AML-193 (cell line): ENCODE measurements around the gene CRY2.

Source experiments
- DNase-seq, 2 experiments: peaks; one replicate each; lab custom pipeline; 2025; lab: John Stamatoyannopoulos, UW

Gene CRY2

DNA sequence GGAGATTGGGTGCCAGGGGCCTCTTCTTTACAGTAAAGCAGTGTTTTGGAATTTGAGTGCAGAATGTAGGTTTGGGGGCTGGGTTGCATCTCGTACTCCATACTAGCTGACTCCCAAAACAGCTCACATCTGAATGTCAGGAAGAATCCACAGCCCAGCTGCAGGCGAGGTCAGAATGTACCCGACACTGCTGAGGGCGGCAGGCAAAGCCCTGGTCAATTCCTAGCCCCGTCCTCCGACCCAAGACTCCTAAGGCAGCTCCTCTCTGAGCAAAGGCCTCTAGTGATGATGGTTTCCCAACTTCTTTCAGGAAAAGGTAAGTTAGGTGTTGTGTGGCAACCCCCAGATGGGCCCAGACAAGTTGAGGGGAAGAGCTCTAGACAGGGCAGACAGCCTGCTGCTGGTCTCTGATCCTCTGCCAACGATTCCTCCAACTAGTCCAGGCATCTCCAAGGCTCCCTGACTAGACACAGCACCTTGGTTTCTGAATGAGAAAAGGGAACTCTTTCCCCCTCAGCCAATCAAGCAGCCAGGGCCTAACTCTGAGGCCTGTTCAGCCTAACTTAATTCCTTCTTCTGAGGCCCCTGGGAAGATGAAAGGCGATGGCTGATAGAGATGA, 83.8 kb downstream of the CRY2 start:
- DNase-seq, result no peak

DNA sequence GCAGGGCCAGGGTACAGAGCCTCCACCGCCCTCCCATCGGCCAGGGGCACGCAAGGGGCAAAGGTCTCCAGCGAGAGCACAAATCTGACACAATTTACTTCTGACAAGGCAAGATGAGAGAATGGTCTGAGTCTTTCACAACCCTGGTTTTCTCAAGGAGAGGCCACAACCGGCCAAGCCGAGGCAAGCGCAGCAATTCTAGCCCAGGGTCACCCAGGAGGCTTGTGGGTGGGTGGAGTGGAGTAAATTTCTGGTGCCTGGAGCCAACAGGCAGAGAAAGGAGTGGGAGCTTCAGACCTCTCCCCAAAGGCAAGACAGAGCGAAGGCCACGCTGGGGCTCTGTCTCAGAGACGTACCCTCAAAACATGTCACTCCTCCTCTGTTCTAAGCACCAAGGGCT, 84.5 kb downstream of the CRY2 start:
- no peak for DNase-seq

DNA sequence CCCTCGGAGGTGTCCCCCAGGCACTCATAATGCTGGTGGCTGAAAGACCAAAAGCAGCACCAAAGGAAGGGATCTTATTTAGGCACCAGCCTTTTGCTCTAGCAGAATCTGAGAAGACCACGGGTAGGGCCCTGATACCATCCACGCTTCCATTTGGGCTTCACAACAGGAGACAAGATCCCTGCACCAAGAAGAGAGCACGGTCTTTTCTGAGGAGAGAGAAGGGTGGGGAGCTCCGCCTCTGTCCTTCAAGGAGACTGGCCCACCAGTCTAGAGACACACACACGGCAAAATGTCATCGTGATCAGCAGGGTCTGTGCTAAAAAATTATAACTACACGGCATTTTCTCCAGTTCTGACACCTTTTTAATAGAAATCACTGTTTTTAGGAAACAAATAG, 84.9 kb downstream of the CRY2 start:
- DNase-seq, result no peak
